ENCODE data around the gene TMEM72.

Gene TMEM72

DNA sequence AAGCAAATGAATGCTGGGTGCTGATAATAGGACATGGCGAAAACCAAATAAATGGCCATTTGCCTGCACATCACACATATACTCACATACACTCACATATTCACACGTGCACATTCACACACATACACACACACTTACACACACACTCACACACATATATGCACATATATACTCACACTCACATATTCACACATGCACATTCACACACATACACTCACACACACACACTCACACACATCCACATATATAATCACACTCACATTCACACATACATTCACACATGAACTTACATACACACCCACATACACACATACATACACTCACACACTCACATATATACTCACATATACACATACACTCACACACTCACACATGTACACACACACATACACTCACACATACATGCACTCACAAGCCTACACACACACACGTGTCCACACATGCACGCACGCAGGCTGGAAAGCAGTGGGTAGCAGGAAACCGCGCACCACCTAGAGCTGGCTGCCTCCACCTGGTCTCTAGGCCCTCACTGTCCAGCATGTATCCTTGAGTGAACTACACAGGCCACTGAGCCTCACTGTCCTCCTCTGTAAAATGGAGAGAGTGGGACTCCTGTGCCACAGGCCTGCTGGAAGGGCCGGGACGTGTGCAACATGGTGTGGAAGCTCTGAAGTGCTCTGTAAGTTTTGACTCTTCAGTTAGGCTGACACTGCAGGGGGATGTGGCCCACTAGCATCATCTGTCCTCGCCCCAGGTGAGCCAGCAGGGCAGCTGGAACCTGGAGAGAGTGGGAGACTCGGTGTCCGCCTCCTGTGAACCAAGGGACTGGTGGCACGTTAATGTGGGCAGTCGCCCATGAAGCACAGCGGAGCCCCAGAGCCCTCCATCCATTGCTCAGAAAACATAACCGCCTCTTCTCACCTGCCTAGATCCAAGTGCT, 14.9 kb downstream of the TMEM72 start:
- ChIA-PET CTCF (interaction anchor here (1.3 kb wide), 1 partner anchor 9 kb away, joined by 7 read pairs; no protein-coding TSS in a partner anchor), POLR2A (no interaction called here)
- DNase-seq (ENCODE audit: extremely low spot score) = no peak
- TF ChIP-seq, protein P1, sequence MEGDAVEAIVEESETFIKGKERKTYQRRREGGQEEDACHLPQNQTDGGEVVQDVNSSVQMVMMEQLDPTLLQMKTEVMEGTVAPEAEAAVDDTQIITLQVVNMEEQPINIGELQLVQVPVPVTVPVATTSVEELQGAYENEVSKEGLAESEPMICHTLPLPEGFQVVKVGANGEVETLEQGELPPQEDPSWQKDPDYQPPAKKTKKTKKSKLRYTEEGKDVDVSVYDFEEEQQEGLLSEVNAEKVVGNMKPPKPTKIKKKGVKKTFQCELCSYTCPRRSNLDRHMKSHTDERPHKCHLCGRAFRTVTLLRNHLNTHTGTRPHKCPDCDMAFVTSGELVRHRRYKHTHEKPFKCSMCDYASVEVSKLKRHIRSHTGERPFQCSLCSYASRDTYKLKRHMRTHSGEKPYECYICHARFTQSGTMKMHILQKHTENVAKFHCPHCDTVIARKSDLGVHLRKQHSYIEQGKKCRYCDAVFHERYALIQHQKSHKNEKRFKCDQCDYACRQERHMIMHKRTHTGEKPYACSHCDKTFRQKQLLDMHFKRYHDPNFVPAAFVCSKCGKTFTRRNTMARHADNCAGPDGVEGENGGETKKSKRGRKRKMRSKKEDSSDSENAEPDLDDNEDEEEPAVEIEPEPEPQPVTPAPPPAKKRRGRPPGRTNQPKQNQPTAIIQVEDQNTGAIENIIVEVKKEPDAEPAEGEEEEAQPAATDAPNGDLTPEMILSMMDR (IDR thresholded peaks at IDR 0.05; ENCODE audit: control extremely low read depth, extremely low read depth, low read depth, missing control alignments) = no peak

DNA sequence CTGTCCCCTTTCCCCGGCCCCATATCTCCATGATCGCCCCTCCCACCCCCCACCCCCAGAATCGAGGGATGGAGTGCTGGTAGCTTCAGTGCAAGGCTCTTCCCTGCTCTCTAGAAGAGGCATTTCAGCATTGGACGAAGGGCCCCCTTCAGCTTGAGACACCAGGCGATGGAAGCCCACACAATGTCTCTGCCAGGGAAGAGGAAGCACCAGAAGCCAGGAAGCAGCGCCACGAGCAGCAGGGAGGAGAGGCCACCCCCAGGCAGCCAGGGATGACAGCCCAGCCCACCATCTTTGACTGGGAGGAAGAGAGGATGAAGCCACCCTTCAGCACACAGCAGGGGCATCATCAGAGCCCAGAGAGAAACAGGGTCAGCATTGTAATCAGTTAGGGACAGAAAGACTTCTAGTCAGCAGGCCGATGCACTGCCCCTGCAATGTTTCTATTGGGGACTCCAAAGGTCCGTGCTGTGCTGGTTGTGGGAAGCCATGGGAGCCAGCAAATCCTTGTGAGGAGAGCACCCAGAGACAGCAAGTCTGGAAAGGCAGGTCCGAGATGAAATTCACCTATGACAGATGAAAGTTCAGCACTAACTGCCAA, 15.7 kb downstream of the TMEM72 start:
- POLR2A ChIA-PET = no interaction called here
- no peak for DNase-seq (ENCODE audit: extremely low spot score)
- TF ChIP-seq, protein P1 (IDR thresholded peaks at IDR 0.05; ENCODE audit: control extremely low read depth, extremely low read depth, low read depth, missing control alignments) = no peak

DNA sequence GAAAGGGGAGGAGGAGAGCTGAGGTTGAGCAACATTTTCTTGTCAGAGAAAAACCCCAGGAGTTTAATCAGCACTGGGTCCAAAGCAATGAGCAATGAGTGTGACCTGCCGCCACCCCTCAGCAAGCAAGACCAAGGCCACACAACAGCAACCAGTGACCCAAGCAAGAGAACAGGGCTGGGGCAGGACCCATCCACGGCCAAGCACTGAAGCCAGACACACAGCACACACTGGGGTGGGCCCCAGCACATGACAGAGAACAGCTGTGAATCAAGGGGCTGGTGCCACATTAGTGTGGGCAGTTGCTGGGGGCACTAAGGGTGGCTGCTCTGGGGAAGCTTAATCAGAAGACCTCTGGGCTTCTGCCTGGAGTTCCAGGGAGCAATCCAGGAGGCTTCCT, 16.2 kb downstream of the TMEM72 start:
- ChIA-PET CTCF (interaction anchor here (1.0 to 13.5 kb wide), 3 partner anchors 21 to 50 kb away, joined by 3 to 211 read pairs (median 9); partner anchors contain the start of gene DEPP1), POLR2A (no interaction called here)
- TF ChIP-seq, protein P1 (IDR thresholded peaks at IDR 0.05; ENCODE audit: control extremely low read depth, extremely low read depth, low read depth, missing control alignments) = no peak
- no peak for DNase-seq (ENCODE audit: extremely low spot score)

More for the DNA sequence above, 15.7 kb downstream of the TMEM72 start:
- CTCF ChIA-PET = interaction anchor here (13.5 kb wide), 1 partner anchor 21 kb away, joined by 211 read pairs; no protein-coding TSS in a partner anchor

DNA sequence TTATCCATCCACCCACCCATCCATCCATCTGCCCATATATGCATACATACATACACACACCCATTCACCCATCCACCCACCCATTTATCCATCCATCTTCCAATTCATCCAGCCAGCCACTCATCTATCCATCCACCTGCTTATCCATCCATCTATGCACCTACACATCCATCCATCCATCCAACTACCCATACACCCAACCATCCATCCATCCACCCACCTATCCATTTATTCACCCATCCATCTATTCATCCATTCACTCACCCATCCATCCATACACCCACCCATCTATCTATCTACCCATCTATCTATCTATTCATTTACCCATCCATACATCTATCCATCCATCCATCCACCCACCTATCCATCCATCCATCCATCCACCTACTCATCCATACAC, 17.3 kb downstream of the TMEM72 start:
- TF ChIP-seq, protein P1 (IDR thresholded peaks at IDR 0.05; ENCODE audit: control extremely low read depth, extremely low read depth, low read depth, missing control alignments) = no peak
- no peak for DNase-seq (ENCODE audit: extremely low spot score)

DNA sequence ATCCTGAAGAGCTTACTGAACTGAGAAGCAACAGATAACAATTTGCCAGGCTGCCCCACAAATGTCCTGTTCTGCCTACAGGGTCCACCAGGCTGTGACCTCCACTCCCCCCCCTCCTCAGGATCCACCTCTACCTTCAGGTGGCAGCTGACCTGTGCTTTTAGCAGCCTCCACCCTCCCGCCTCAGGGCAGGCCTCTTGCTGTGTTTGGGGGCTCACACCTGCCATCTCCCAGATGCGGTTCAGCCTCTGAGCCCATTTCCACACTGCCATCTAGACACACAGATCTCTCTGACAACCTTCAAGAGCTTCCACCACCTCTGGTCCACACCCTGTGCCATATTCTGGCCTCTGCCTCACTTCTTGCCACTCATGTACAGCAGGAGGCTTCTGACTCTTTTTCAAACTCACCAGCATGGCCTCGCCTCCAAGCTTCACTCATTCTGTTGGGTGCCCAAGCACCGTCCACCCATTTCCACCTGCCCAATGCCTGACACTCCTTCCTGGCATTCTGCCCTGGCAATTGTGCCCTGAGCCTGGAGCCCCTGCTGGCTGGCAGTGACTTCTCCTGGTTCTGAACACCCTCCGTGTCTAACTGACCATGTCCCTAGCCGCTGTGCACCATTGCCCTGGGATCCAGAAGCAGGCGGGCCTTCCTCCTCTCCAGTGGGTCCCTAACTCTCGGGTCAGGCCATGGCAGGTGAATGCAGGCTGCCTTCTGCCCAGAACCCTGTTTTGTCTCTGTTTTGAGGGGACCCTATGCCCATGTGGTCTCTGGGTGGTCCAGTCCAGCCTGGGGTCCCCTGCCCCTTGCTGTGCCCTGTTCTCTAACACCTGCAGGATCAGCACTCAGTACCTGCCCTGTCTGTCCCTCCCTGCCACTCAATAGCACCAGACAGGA, 18.5 kb downstream of the TMEM72 start:
- ChIA-PET CTCF (interaction anchor here (0.9 to 13.5 kb wide), 5 partner anchors 19 to 48 kb away, joined by 3 to 211 read pairs (median 3); partner anchors contain the start of gene DEPP1), POLR2A (no interaction called here)

More for the DNA sequence above, 17.3 kb downstream of the TMEM72 start:
- ChIA-PET POLR2A (no interaction called here), CTCF (interaction anchor here (1.0 to 13.5 kb wide), 5 partner anchors 20 to 49 kb away, joined by 3 to 211 read pairs (median 3); partner anchors contain the start of gene DEPP1)

More for the DNA sequence above, 18.5 kb downstream of the TMEM72 start:
- TF ChIP-seq, protein P1 (IDR thresholded peaks at IDR 0.05; ENCODE audit: control extremely low read depth, extremely low read depth, low read depth, missing control alignments) = no peak
- no peak for DNase-seq (ENCODE audit: extremely low spot score)

All from GM10248 (cell line).